K562 (cell line): ENCODE results near the gene GCG. TPM values are rescaled to one million over a fixed set of nuclear protein-coding genes. Genes with fewer than 3 reads are reported as not detected.

Experiments
- ATAC-seq: fragments of 200-7000 bp; cut with Tn5 transposase; 3 replicates; pipeline ENCODE4 v1.9.1; 2020; ENCODE audit warnings: moderate library complexity
- BruUV-seq: library from RNA; stranded (reverse); fragments of 400-500 nt; replicated peaks from 2 replicates; lab custom pipeline; 2021; lab: Mats Ljungman, UMichigan
- CTCF ChIA-PET: fragments of 300-600 bp; formaldehyde crosslinking; extraction: SDS; loops from one replicate; lab custom pipeline; 2021; ENCODE audit warnings: low intra/inter-chr PET ratio; lab: Yijun Ruan, JAX
- POLR2A ChIA-PET: fragments of 300-600, 350-650 bp; sonication (Branson Sonifier 250); formaldehyde crosslinking; extraction: SDS; loops from one replicate; lab custom pipeline; 2021; ENCODE audit warnings: antibody characterized with exemption, inconsistent platforms; lab: Yijun Ruan, JAX
- DNase-seq, 4 experiments: peaks; one replicate each; pipeline versions ENCODE4 v3.0.0 to v3.0.0-alpha.2; 2011 to 2018; ENCODE audit warnings: low spot score in 3 of 4, mixed read lengths in 3 of 4; ENCODE audit errors: extremely low read depth in 1 of 4
- FAIRE-seq: peaks from 2 replicates; lab custom pipeline; 2011; peaks lifted over from hg19 to GRCh38; lab: Jason Lieb, UNC
- H2AFZ ChIP-seq: 2 replicates; pipeline ENCODE4 v1.6.0; 2011; ENCODE audit warnings: low read depth, low read length, control low read depth, inconsistent platforms
- H3K27ac ChIP-seq: fragments of 200-600 bp; 3 replicates; pipeline ENCODE4 v1.8.0; 2011; ENCODE audit warnings: low read depth, mild to moderate bottlenecking, control low read depth, inconsistent platforms, low read length, moderate library complexity, mixed read lengths; ENCODE audit errors: extremely low read depth
- H3K27me3 ChIP-seq, 2 experiments: fragments of 300-600 bp in 1 of 2; 2 replicates in 1 of 2; 3 replicates in 1 of 2; pipeline versions ENCODE4 v1.6.0 to v1.8.0; 2011; ENCODE audit warnings: inconsistent platforms in 2 of 2, low read length in 2 of 2, mild to moderate bottlenecking in 1 of 2, mixed read lengths in 1 of 2, moderate library complexity in 1 of 2; ENCODE audit not compliant: control insufficient read depth in 2 of 2, insufficient read depth in 2 of 2
- H3K36me3 ChIP-seq: fragments of 300-600 bp; 3 replicates; pipeline ENCODE4 v1.8.0; 2011; ENCODE audit warnings: mild to moderate bottlenecking, low read length, inconsistent platforms; ENCODE audit not compliant: control insufficient read depth, insufficient read depth
- H3K4me1 ChIP-seq, 2 experiments: fragments of 200-600 bp in 1 of 2; replicated peaks in 1 of 2; 2 replicates in 1 of 2; 3 replicates in 1 of 2; pipeline versions ENCODE4 v1.5.1 to v1.8.0; 2011; ENCODE audit warnings: inconsistent platforms in 2 of 2, low read length in 2 of 2, mild to moderate bottlenecking in 1 of 2, mixed read lengths in 1 of 2, moderate library complexity in 1 of 2; ENCODE audit not compliant: control insufficient read depth in 2 of 2, insufficient read depth in 2 of 2
- H3K4me2 ChIP-seq: 2 replicates; pipeline ENCODE4 v1.6.1; 2011; ENCODE audit warnings: low read length, control low read depth, inconsistent platforms, mixed read lengths; ENCODE audit not compliant: insufficient read depth
- H3K4me3 ChIP-seq: fragments of 200-600 bp; sonication (generic), shearing (Covaris generic); 2 replicates; pipeline ENCODE4 v1.5.1; 2016; ENCODE audit warnings: control low read depth, inconsistent platforms
- H3K79me2 ChIP-seq: fragments of 200-600 bp; 3 replicates; pipeline ENCODE4 v1.8.0; 2011; ENCODE audit warnings: low read length, inconsistent platforms; ENCODE audit not compliant: control insufficient read depth, insufficient read depth
- H3K9ac ChIP-seq, 2 experiments: 2 replicates each; pipeline versions ENCODE4 v1.6.0 to v1.6.1; 2011; ENCODE audit warnings: low read depth in 2 of 2, low read length in 2 of 2, control low read depth in 1 of 2, inconsistent platforms in 1 of 2, mild to moderate bottlenecking in 1 of 2, mixed read lengths in 1 of 2; ENCODE audit not compliant: insufficient read depth in 1 of 2
- H3K9me1 ChIP-seq: one replicate; pipeline ENCODE4 v1.6.0; 2011; ENCODE audit warnings: inconsistent platforms, mild to moderate bottlenecking, low read length, moderate library complexity; ENCODE audit not compliant: control insufficient read depth, insufficient read depth
- H3K9me3 ChIP-seq: replicated peaks from 2 replicates; pipeline ENCODE4 v1.5.1; 2011; ENCODE audit warnings: low read depth, low read length, inconsistent platforms; ENCODE audit not compliant: control insufficient read depth, insufficient read depth
- H4K20me1 ChIP-seq: replicated peaks from 2 replicates; pipeline ENCODE4 v1.6.1; 2011; ENCODE audit warnings: low read length, inconsistent platforms, mixed read lengths; ENCODE audit not compliant: control insufficient read depth, insufficient read depth
- ADNP ChIP-seq: fragments of 200-800 bp; sonication (Bioruptor generic); IDR thresholded peaks from 2 replicates; pipeline ENCODE4 v1.6.1; 2016; ENCODE audit warnings: missing genetic modification characterization, missing compliant biosample characterization
- CHD4 ChIP-seq: fragments of 200-600 bp; sonication (generic); IDR thresholded peaks from 3 replicates; pipeline ENCODE4 v1.6.1; 2012; ENCODE audit warnings: low read depth, mild to moderate bottlenecking, mixed read lengths, low read length, inconsistent platforms; ENCODE audit not compliant: insufficient read depth, insufficient replicate concordance, poor library complexity, severe bottlenecking
- GABPA ChIP-seq: fragments of 200-800 bp; sonication (Bioruptor generic); conservative IDR thresholded peaks from 2 replicates; pipeline ENCODE4 v1.6.1; 2016; ENCODE audit warnings: low read depth, missing genetic modification characterization, missing compliant biosample characterization
- HMG20A ChIP-seq: fragments of 450-650 bp; formaldehyde crosslinking; conservative IDR thresholded peaks from 2 replicates; pipeline ENCODE4 v1.4.0; 2020; ENCODE audit warnings: mild to moderate bottlenecking, mixed read lengths
- ILF3 ChIP-seq: fragments of 450-650 bp; IDR thresholded peaks from 2 replicates; pipeline ENCODE4 v1.6.1; 2018; ENCODE audit warnings: antibody characterized with exemption, mild to moderate bottlenecking, moderate library complexity, borderline replicate concordance
- L3MBTL2 ChIP-seq: fragments of 450-650 bp; IDR thresholded peaks from 2 replicates; pipeline ENCODE4 v1.6.1; 2016; ENCODE audit warnings: mild to moderate bottlenecking, moderate library complexity
- NFIX ChIP-seq: fragments of 250-450 bp; sonication (Bioruptor Pico); IDR thresholded peaks from 2 replicates; pipeline ENCODE4 v1.4.0; 2020; ENCODE audit warnings: low read depth, mild to moderate bottlenecking, moderate library complexity
- RBM15 ChIP-seq: fragments of 200-400 bp; formaldehyde crosslinking; IDR thresholded peaks from 2 replicates; pipeline ENCODE4 v1.6.1; 2018; ENCODE audit warnings: mild to moderate bottlenecking, low read length, moderate library complexity; ENCODE audit not compliant: insufficient read depth
- WGBS: fragments of 100-300 bp; shearing (Covaris generic); methylation state at CpG from one replicate; pipeline ENCODE4 v1.1.6; 2016; ENCODE audit warnings: low coverage, mixed read lengths; ENCODE audit not compliant: insufficient coverage; ENCODE audit errors: missing lambda C conversion rate; 5-methylcytosine and 5-hydroxymethylcytosine counted together
- in situ Hi-C: fragments of 300-500 bp; cut with MboI; formaldehyde crosslinking; loops from 4 replicates; pipeline ENCODE4 v1.15.0; 2018; ENCODE audit warnings: inconsistent platforms, mixed read lengths
- intact Hi-C: fragments of 100-400 bp; cut with micrococcal nuclease; formaldehyde crosslinking; loops from 2 replicates; pipeline ENCODE4 v1.14.2; 2022
- polyA plus RNA-seq, 8 experiments: library from polyadenylated mRNA; depleted of rRNA in 4 of 8; stranded (reverse) in 5 of 8; unstranded in 3 of 8; fragments of >200 nt; fragmentation: Nextera tagmentation in 2 of 8; fragmentation: Illumina TruSeq in 1 of 8; extraction: Ambion mirVana in 2 of 8; extraction: Trizol in 1 of 8; gene quantifications; 2 replicates each; pipeline versions ENCODE4 v1.2.1 to v1.2.3, GENCODE V29; 2011 to 2014; ENCODE audit warnings: inconsistent platforms in 1 of 8, missing spikeins in 1 of 8
- total RNA-seq, 7 experiments: library from RNA; depleted of rRNA in 6 of 7; stranded (reverse); fragments of >200 nt in 6 of 7; fragmentation: Illumina TruSeq in 2 of 7; extraction: Trizol in 2 of 7; gene quantifications; 2 replicates each; pipeline versions ENCODE4 v1.2.1 to v1.2.3, GENCODE V29; 2011 to 2021; ENCODE audit warnings: low replicate concordance in 1 of 7
- TF ChIP-seq, protein P1 (sequence below): fragments of 450-650 bp; IDR thresholded peaks from 2 replicates; pipeline ENCODE4 v1.6.1; 2016; ENCODE audit warnings: borderline replicate concordance
- TF ChIP-seq, protein P2 (sequence below): sonication (generic); formaldehyde crosslinking; IDR thresholded peaks from 2 replicates; pipeline ENCODE4 v1.9.0; 2022; ENCODE audit warnings: mild to moderate bottlenecking, missing genetic modification reagents
- TF ChIP-seq, protein P3 (sequence below): IDR thresholded peaks from 2 replicates; pipeline ENCODE4 v1.6.1; 2011; ENCODE audit not compliant: insufficient read length; ENCODE audit errors: extremely low read depth
- TF ChIP-seq, protein P4 (sequence below): sonication (generic); formaldehyde crosslinking; IDR thresholded peaks from 2 replicates; pipeline ENCODE4 v1.8.0; 2022; ENCODE audit warnings: missing genetic modification reagents, mild to moderate bottlenecking, borderline replicate concordance
- TF ChIP-seq, protein P5 (sequence below): fragments of 450-650 bp; formaldehyde crosslinking; IDR thresholded peaks from 2 replicates; pipeline ENCODE4 v1.4.0; 2020; ENCODE audit warnings: mild to moderate bottlenecking, moderate library complexity
- TF ChIP-seq, protein P6 (sequence below): fragments of 250-450 bp; sonication (Bioruptor Pico); IDR thresholded peaks from 2 replicates; pipeline ENCODE4 v1.8.0; 2022; ENCODE audit warnings: moderate library complexity, mild to moderate bottlenecking, inconsistent platforms

Gene GCG
- total and polyA plus RNA-seq, 9 of the 15 experiments (the other 6 are each of a cell fraction or from before 2014, with no cell fraction given), result not detected

DNA sequence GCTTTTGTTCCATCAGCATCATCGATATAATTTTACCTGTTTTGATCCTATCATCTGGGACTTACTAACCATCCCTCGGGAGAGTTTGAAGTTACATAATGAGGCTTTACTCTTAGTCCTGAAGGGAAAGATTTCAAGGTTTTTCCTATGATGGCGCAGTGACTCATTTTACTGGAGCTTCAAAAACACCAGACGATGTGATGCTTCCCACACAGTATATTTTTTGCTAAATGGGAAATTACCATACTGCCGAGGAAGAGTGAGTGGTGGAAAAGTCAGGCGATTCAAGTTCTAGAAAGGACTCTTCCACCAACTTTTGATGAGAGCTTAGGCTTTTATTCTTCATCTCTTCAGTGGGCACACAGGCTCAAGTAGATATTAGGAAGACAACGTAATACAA lies 44.6 kb upstream of the GCG start:
- no peaks in the 10 kb centered on the region for H3K36me3 ChIP-seq
- no peaks in the 10 kb centered on the region for H4K20me1 ChIP-seq
- no peaks in the 10 kb centered on the region for H3K4me1 ChIP-seq
- DNase-seq (no peak), ATAC-seq (no peak), FAIRE-seq (no peak)
- no peak overlapping the region for H3K9ac ChIP-seq
- no TSS peak for BruUV-seq
- H3K27ac ChIP-seq, result no peak overlapping the region
- 0 out of 2 replicates have a peak, but pooled peaks cover 4% of the 10 kb centered on the region for H3K9me3 ChIP-seq
- no peaks in the 10 kb centered on the region for H3K9me1 ChIP-seq
- no peaks in the 10 kb centered on the region for H3K79me2 ChIP-seq
- H3K4me2 ChIP-seq, result no peak overlapping the region
- in situ Hi-C loops (no loop called here), intact Hi-C loops (no loop called here)
- no peak overlapping the region for H3K4me3 ChIP-seq
- ChIA-PET POLR2A (no interaction called here), CTCF (no interaction called here)
- H2AFZ ChIP-seq, result no peak overlapping the region
- under 1% methylated on average over 7 of the region's 7 CpGs for WGBS
- no peaks in the 10 kb centered on the region for H3K27me3 ChIP-seq
- no peak for TF ChIP-seq ADNP (tag)
- TF ChIP-seq, protein P1, sequence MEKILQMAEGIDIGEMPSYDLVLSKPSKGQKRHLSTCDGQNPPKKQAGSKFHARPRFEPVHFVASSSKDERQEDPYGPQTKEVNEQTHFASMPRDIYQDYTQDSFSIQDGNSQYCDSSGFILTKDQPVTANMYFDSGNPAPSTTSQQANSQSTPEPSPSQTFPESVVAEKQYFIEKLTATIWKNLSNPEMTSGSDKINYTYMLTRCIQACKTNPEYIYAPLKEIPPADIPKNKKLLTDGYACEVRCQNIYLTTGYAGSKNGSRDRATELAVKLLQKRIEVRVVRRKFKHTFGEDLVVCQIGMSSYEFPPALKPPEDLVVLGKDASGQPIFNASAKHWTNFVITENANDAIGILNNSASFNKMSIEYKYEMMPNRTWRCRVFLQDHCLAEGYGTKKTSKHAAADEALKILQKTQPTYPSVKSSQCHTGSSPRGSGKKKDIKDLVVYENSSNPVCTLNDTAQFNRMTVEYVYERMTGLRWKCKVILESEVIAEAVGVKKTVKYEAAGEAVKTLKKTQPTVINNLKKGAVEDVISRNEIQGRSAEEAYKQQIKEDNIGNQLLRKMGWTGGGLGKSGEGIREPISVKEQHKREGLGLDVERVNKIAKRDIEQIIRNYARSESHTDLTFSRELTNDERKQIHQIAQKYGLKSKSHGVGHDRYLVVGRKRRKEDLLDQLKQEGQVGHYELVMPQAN, result no peak
- TF ChIP-seq, protein P2, sequence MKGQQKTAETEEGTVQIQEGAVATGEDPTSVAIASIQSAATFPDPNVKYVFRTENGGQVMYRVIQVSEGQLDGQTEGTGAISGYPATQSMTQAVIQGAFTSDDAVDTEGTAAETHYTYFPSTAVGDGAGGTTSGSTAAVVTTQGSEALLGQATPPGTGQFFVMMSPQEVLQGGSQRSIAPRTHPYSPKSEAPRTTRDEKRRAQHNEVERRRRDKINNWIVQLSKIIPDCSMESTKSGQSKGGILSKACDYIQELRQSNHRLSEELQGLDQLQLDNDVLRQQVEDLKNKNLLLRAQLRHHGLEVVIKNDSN (CRISPR knock-in tag), result no peak
- TF ChIP-seq, protein P3, sequence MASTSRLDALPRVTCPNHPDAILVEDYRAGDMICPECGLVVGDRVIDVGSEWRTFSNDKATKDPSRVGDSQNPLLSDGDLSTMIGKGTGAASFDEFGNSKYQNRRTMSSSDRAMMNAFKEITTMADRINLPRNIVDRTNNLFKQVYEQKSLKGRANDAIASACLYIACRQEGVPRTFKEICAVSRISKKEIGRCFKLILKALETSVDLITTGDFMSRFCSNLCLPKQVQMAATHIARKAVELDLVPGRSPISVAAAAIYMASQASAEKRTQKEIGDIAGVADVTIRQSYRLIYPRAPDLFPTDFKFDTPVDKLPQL, result no peak
- TF ChIP-seq, protein P4, sequence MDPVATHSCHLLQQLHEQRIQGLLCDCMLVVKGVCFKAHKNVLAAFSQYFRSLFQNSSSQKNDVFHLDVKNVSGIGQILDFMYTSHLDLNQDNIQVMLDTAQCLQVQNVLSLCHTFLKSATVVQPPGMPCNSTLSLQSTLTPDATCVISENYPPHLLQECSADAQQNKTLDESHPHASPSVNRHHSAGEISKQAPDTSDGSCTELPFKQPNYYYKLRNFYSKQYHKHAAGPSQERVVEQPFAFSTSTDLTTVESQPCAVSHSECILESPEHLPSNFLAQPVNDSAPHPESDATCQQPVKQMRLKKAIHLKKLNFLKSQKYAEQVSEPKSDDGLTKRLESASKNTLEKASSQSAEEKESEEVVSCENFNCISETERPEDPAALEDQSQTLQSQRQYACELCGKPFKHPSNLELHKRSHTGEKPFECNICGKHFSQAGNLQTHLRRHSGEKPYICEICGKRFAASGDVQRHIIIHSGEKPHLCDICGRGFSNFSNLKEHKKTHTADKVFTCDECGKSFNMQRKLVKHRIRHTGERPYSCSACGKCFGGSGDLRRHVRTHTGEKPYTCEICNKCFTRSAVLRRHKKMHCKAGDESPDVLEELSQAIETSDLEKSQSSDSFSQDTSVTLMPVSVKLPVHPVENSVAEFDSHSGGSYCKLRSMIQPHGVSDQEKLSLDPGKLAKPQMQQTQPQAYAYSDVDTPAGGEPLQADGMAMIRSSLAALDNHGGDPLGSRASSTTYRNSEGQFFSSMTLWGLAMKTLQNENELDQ, result no peak
- no peak for TF ChIP-seq GABPA (tag)
- TF ChIP-seq L3MBTL2, result no peak
- no peak for TF ChIP-seq NFIX
- TF ChIP-seq, protein P5, sequence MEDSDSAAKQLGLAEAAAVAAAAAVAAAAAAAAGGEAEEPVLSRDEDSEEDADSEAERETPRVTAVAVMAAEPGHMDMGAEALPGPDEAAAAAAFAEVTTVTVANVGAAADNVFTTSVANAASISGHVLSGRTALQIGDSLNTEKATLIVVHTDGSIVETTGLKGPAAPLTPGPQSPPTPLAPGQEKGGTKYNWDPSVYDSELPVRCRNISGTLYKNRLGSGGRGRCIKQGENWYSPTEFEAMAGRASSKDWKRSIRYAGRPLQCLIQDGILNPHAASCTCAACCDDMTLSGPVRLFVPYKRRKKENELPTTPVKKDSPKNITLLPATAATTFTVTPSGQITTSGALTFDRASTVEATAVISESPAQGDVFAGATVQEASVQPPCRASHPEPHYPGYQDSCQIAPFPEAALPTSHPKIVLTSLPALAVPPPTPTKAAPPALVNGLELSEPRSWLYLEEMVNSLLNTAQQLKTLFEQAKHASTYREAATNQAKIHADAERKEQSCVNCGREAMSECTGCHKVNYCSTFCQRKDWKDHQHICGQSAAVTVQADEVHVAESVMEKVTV, result no peak
- TF ChIP-seq CHD4, result no peak
- no peak for TF ChIP-seq ILF3
- no peak for TF ChIP-seq RBM15
- TF ChIP-seq, protein P6, sequence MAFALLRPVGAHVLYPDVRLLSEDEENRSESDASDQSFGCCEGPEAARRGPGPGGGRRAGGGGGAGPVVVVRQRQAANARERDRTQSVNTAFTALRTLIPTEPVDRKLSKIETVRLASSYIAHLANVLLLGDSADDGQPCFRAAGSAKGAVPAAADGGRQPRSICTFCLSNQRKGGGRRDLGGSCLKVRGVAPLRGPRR (CRISPR knock-in tag), result no peak
- TF ChIP-seq HMG20A (CRISPR knock-in tag), result no peak
